ENCODE results near the gene KIF13A.

DNA sequence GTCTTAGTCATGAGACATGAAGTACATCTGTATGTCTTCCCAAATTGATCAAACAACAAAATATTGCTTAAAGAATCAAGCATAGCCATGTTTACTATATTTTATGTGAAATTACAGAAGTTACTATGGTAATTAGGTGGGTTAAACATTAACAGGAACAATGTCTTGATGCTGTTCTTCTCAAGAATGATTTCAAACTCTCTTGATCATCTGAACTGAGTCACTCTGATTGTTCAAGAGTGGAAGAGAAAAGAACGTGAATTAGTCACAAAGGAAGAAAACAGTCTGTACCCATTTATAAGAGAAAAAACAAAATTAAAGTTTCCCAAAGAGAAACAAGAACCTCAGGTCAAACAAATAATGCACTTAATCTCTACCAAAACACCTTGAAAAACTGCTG lies 218.6 kb downstream of the KIF13A start:
- TF ChIP-seq, protein P1, sequence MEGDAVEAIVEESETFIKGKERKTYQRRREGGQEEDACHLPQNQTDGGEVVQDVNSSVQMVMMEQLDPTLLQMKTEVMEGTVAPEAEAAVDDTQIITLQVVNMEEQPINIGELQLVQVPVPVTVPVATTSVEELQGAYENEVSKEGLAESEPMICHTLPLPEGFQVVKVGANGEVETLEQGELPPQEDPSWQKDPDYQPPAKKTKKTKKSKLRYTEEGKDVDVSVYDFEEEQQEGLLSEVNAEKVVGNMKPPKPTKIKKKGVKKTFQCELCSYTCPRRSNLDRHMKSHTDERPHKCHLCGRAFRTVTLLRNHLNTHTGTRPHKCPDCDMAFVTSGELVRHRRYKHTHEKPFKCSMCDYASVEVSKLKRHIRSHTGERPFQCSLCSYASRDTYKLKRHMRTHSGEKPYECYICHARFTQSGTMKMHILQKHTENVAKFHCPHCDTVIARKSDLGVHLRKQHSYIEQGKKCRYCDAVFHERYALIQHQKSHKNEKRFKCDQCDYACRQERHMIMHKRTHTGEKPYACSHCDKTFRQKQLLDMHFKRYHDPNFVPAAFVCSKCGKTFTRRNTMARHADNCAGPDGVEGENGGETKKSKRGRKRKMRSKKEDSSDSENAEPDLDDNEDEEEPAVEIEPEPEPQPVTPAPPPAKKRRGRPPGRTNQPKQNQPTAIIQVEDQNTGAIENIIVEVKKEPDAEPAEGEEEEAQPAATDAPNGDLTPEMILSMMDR (IDR thresholded peaks at IDR 0.05): no peak
- TF ChIP-seq POLR2A (IDR thresholded peaks at IDR 0.05): no peak
